HCT116 (cell line): ENCODE data around the gene SLC16A1. TPM values are rescaled to one million over a fixed set of nuclear protein-coding genes. Genes with fewer than 3 reads are reported as not detected.

ENCODE experiments used
- ATAC-seq: fragments of 200-7000 bp; cut with Tn5 transposase; 2 replicates; pipeline ENCODE4 v1.9.1; 2020; ENCODE audit warnings: mild to moderate bottlenecking, moderate library complexity
- BruUV-seq: library from RNA; stranded (reverse); fragments of 400-500 nt; replicated peaks from 2 replicates; lab custom pipeline; 2021; lab: Mats Ljungman, UMichigan
- CTCF ChIA-PET: fragments of 300-600 bp; sonication (Branson Sonifier 250); formaldehyde crosslinking; loops from one replicate; lab custom pipeline; 2021; ENCODE audit warnings: antibody characterized with exemption; lab: Charles Lee
- POLR2A ChIA-PET: fragments of 300-600, 350-600 bp; sonication (Branson Sonifier 250); formaldehyde crosslinking; loops from one replicate; lab custom pipeline; 2021; ENCODE audit warnings: antibody characterized with exemption; lab: Charles Lee
- RAD21 ChIA-PET, 2 experiments: fragments of 300-600 bp; sonication (Branson Sonifier 250); formaldehyde crosslinking; loops; one replicate each; lab custom pipeline; 2023; ENCODE audit warnings: low total read pairs in 2 of 2; ENCODE audit not compliant: uncharacterized antibody in 2 of 2, unreplicated experiment in 2 of 2, low non-redundant PET in 1 of 2; lab: Charles Lee
- DNase-seq: peaks from one replicate; pipeline ENCODE4 v3.0.0-alpha.2; 2010; ENCODE audit warnings: low read depth, low spot score
- H2AFZ ChIP-seq: fragments of 200-600 bp; shearing (Covaris generic), sonication (generic); 2 replicates; pipeline ENCODE4 v1.6.1; 2017; ENCODE audit warnings: low read depth, mixed run types, mixed read lengths, antibody characterized with exemption, low read length; ENCODE audit not compliant: poor library complexity, severe bottlenecking
- H3K27ac ChIP-seq: 2 replicates; pipeline ENCODE4 v1.5.1; 2012; ENCODE audit warnings: low read depth, low read length
- H3K27me3 ChIP-seq: fragments of 200-600 bp; sonication (generic); 2 replicates; pipeline ENCODE4 v1.6.1; 2016; ENCODE audit warnings: mixed run types, low read length, mixed read lengths; ENCODE audit not compliant: insufficient read depth
- H3K36me3 ChIP-seq, 2 experiments: fragments of 200-500 bp in 1 of 2; fragments of 200-600 bp in 1 of 2; sonication (Bioruptor generic) in 1 of 2; sonication (generic) in 1 of 2; 2 replicates each; pipeline versions ENCODE4 v1.5.1 to v1.6.1; 2014 to 2016; ENCODE audit warnings: low read length in 2 of 2, inconsistent platforms in 1 of 2, mixed read lengths in 1 of 2, mixed run types in 1 of 2; ENCODE audit not compliant: insufficient read depth in 2 of 2, control insufficient read depth in 1 of 2
- H3K4me1 ChIP-seq, 2 experiments: fragments of 200-600 bp in 1 of 2; sonication (generic) in 1 of 2; 2 replicates each; pipeline versions ENCODE4 v1.5.1 to v1.6.1; 2012 to 2017; ENCODE audit warnings: low read length in 2 of 2, inconsistent platforms in 1 of 2, mild to moderate bottlenecking in 1 of 2, mixed read lengths in 1 of 2, mixed run types in 1 of 2, moderate library complexity in 1 of 2; ENCODE audit not compliant: insufficient read depth in 2 of 2, control insufficient read depth in 1 of 2
- H3K4me2 ChIP-seq: fragments of 200-600 bp; sonication (generic); 2 replicates; pipeline ENCODE4 v1.6.1; 2017; ENCODE audit warnings: mixed run types, low read length, mixed read lengths
- H3K4me3 ChIP-seq, 2 experiments: fragments of 200-600 bp in 1 of 2; sonication (generic) in 1 of 2; replicated peaks in 1 of 2; 2 replicates each; pipeline ENCODE4 v1.5.1; 2011 to 2016; ENCODE audit warnings: low read length in 2 of 2, control low read depth in 1 of 2, low read depth in 1 of 2, mild to moderate bottlenecking in 1 of 2, mixed read lengths in 1 of 2, mixed run types in 1 of 2
- H3K79me2 ChIP-seq: fragments of 200-600 bp; sonication (generic); 2 replicates; pipeline ENCODE4 v1.6.1; 2017; ENCODE audit warnings: mild to moderate bottlenecking, mixed run types, low read length, moderate library complexity, mixed read lengths; ENCODE audit not compliant: insufficient read depth
- H3K9ac ChIP-seq: fragments of 200-600 bp; sonication (generic); 2 replicates; pipeline ENCODE4 v1.6.1; 2016; ENCODE audit warnings: low read length, mixed read lengths
- H3K9me2 ChIP-seq: fragments of 200-600 bp; sonication (generic), shearing (Covaris generic); 2 replicates; pipeline ENCODE4 v1.6.1; 2017; ENCODE audit warnings: mixed run types, mild to moderate bottlenecking, moderate library complexity; ENCODE audit not compliant: insufficient read depth
- H3K9me3 ChIP-seq, 2 experiments: fragments of 200-500 bp in 1 of 2; fragments of 200-600 bp in 1 of 2; sonication (Bioruptor generic) in 1 of 2; sonication (generic) in 1 of 2; 2 replicates each; pipeline ENCODE4 v1.6.1; 2014 to 2017; ENCODE audit warnings: low read length in 2 of 2, mixed read lengths in 2 of 2, inconsistent platforms in 1 of 2, low read depth in 1 of 2, mild to moderate bottlenecking in 1 of 2, mixed run types in 1 of 2, moderate library complexity in 1 of 2; ENCODE audit not compliant: control insufficient read depth in 1 of 2, insufficient read depth in 1 of 2
- H4K20me1 ChIP-seq: fragments of 200-600 bp; sonication (generic), shearing (Covaris generic); 2 replicates; pipeline ENCODE4 v1.6.1; 2017; ENCODE audit warnings: mixed run types, mild to moderate bottlenecking, moderate library complexity; ENCODE audit not compliant: insufficient read depth
- CBX3 ChIP-seq: IDR thresholded peaks from 2 replicates; pipeline ENCODE4 v1.6.1; 2012; ENCODE audit warnings: low read depth
- EGR1 ChIP-seq: IDR thresholded peaks from 2 replicates; pipeline ENCODE4 v1.6.1; 2012; ENCODE audit warnings: low read depth
- ELF1 ChIP-seq: IDR thresholded peaks from 2 replicates; pipeline ENCODE4 v1.6.1; 2012; ENCODE audit warnings: low read depth, borderline replicate concordance
- EZH2 ChIP-seq: fragments of 200-600 bp; sonication (generic); IDR thresholded peaks from 2 replicates; pipeline ENCODE4 v1.6.1; 2017; ENCODE audit warnings: antibody characterized with exemption, mixed run types
- FOSL1 ChIP-seq: IDR thresholded peaks from 2 replicates; pipeline ENCODE4 v1.6.1; 2012; ENCODE audit warnings: low read depth
- POLR2AphosphoS5 ChIP-seq: IDR thresholded peaks from 2 replicates; pipeline ENCODE4 v1.6.1; 2011; ENCODE audit warnings: mild to moderate bottlenecking, low read depth, low read length, moderate library complexity
- SRF ChIP-seq: IDR thresholded peaks from 2 replicates; pipeline ENCODE4 v1.6.1; 2012; ENCODE audit warnings: low read depth
- TCF7L2 ChIP-seq: IDR thresholded peaks from 2 replicates; pipeline ENCODE4 v1.7.0; 2011; ENCODE audit warnings: borderline replicate concordance, inconsistent platforms; ENCODE audit not compliant: insufficient read depth, insufficient read length; ENCODE audit errors: extremely low read depth
- intact Hi-C: fragments of 100-400 bp; cut with micrococcal nuclease; formaldehyde crosslinking; loops from 2 replicates; pipeline ENCODE4 v1.10.0; 2022
- total RNA-seq: library from RNA; stranded (reverse); gene quantifications from one replicate; pipeline ENCODE4 v1.2.1, GENCODE V29; 2021; ENCODE audit not compliant: unreplicated experiment
- TF ChIP-seq, protein P1 (sequence below): IDR thresholded peaks from 2 replicates; pipeline ENCODE4 v1.6.1; 2012

The SLC16A1 gene
- total RNA-seq, 1 experiment from 2014 or later = 96.7 TPM

DNA sequence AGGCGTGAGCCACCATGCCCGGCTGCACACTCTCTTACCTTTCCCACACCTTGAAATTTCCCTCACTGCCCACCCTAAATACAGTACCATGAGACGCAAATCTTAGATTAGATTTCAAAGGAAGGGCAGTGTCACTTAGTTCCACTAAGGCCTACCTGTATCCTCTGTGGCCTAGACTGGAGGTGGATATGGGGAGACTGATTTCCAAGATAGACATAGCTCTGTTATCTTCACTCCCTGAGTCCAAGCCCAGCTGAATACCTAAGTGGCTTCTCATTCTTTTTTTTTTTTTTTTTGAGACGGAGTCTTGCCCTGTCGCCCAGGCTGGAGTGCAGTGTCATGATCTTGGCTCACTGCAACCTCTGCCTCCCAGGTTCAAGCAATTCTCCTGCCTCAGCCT is 89.0 kb downstream of the SLC16A1 start:
- no peak overlapping the region for H3K4me3 ChIP-seq
- no peaks in the 10 kb centered on the region for H4K20me1 ChIP-seq
- ATAC-seq (no peak), DNase-seq (no peak)
- intact Hi-C loops = no loop called here
- H3K27ac ChIP-seq = no peak overlapping the region
- no peak overlapping the region for H3K4me2 ChIP-seq
- ChIA-PET POLR2A (no interaction called here), CTCF (interaction anchor here (0.7 kb wide), 1 partner anchor 151 kb away, joined by 3 read pairs; no protein-coding TSS in a partner anchor), RAD21 (no interaction called here)
- no peak overlapping the region for H2AFZ ChIP-seq
- no peaks in the 10 kb centered on the region for H3K79me2 ChIP-seq
- no peak for TF ChIP-seq EGR1
- no peak for TF ChIP-seq SRF
- TF ChIP-seq TCF7L2 = no peak
- no peak for TF ChIP-seq EZH2
- no peak for TF ChIP-seq POLR2AphosphoS5
- TF ChIP-seq, protein P1, sequence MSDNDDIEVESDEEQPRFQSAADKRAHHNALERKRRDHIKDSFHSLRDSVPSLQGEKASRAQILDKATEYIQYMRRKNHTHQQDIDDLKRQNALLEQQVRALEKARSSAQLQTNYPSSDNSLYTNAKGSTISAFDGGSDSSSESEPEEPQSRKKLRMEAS = no peak
- no peak for TF ChIP-seq ELF1
- H3K4me1 ChIP-seq = peaks cover 0 to 15% of the 10 kb centered on the region in 2 experiments; a peak in 2 of 4 replicates
- H3K9me2 ChIP-seq = no peaks in the 10 kb centered on the region
- no TSS peak for BruUV-seq
- no peaks in the 10 kb centered on the region for H3K9me3 ChIP-seq
- no peak overlapping the region for H3K9ac ChIP-seq
- H3K36me3 ChIP-seq = no peaks in the 10 kb centered on the region
- H3K27me3 ChIP-seq = no peaks in the 10 kb centered on the region

GRCh38 chr1:112866151-112866550 is 89.8 kb downstream of the SLC16A1 start:
- H3K36me3 ChIP-seq = no peaks in the 10 kb centered on the region
- RAD21 ChIA-PET = no interaction called here
- intact Hi-C loops = no loop called here
- no TSS peak for BruUV-seq
- TF ChIP-seq FOSL1 (0 out of 2 replicates have a peak, but pooled peaks have one; percentile 19), CBX3 (no peak)
- DNase-seq (no peak), ATAC-seq (peak; percentile 60; the same call in 1 of the 2 replicates)
- no peak overlapping the region for H3K9ac ChIP-seq
- H3K27ac ChIP-seq = no peak overlapping the region
- H2AFZ ChIP-seq = peak overlapping the region; percentile 54
- peaks cover 0 to 15% of the 10 kb centered on the region in 2 experiments; a peak in 2 of 4 replicates for H3K4me1 ChIP-seq
- H3K27me3 ChIP-seq = no peaks in the 10 kb centered on the region
- H3K4me2 ChIP-seq = peak overlapping the region; percentile 42
- CTCF ChIA-PET = interaction anchor here (0.6 kb wide), 1 partner anchor 179 kb away, joined by 3 read pairs; no protein-coding TSS in a partner anchor
- POLR2A ChIA-PET = no interaction called here
- H3K9me2 ChIP-seq = no peaks in the 10 kb centered on the region
- no peak overlapping the region for H3K4me3 ChIP-seq
- H4K20me1 ChIP-seq = no peaks in the 10 kb centered on the region
- no peaks in the 10 kb centered on the region for H3K9me3 ChIP-seq
- no peaks in the 10 kb centered on the region for H3K79me2 ChIP-seq
